NCI-H2227 (cell line): ENCODE results near the gene ASIC2.
"Not testable (repeated sequence)": the region's sequence is repeated elsewhere in the genome, so short reads cannot be mapped to it uniquely, and the experiment has no call there.

ENCODE experiments used
- DNase-seq: peaks from one replicate; lab custom pipeline; 2025; ENCODE audit not compliant: unreplicated experiment; lab: John Stamatoyannopoulos, UW

The ASIC2 gene

GRCh38 chr17:32992321-32993033 is 300.6 kb downstream of the ASIC2 start:
- DNase-seq, result no peak

DNA sequence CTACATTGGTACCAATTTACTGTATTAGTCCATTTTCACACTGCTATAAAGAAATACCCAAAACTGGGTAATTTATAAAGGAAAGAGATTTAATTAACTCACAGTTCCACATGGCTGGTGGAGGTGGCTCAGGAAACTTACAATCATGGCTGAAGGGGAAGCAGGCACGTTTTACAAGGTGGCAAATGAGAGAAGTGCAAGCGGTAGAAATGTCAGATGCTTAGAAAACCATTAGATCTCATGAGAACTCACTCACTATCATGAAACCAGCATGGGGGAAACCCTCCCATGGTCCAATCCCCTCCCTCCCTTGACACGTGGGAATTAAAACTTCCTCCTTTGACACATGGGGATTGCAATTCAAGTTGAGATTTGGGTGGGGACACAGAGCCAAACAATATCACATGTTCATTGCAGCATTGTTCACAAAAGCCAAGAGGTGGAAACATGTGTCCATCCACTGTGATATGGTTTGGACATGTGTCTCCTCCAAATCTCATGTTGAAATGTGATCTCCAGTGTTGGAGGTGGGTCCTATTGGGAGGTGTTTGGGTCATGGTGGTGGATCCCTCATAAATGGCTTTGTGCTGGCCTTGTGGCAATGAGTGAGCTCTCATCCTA is 304.5 kb downstream of the ASIC2 start:
- DNase-seq, result no peak

DNA sequence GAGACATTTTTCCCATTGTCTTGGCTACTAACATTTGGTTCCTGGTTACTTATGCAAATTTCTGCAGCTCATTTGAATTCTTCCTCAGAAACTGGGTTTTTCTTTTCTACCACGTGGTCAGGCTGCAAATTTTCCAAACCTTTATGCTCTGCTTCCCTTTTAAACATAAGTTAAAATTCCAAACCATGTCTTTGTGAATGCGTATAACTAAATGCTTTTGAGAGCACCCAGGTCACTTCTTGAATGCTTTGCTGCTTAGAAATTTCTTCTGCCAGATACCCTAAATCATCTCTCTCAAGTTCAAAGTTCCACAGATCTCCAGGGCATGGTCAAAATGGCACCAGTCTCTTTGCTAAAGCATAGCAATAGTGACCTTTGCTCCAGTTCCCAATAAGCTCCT is 305.2 kb downstream of the ASIC2 start:
- DNase-seq, result not testable (repeated sequence)

DNA sequence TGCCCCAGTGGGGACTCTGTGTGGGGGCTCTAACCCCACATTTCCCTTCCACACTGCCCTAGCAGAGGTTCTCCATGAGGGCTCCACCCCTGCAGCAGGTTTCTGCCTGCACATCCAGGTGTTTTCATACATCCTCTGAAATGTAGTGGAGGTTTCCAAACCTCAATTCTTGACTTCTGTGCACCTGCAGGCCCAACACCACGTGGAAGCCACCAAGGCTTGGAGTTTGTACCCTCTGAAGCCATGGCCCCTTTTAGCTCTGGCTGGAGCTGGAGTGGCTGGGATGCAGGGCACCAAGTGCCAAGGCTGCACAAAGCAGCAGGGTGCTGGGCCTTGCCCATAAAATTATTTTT is 305.7 kb downstream of the ASIC2 start:
- not testable (repeated sequence) for DNase-seq

DNA sequence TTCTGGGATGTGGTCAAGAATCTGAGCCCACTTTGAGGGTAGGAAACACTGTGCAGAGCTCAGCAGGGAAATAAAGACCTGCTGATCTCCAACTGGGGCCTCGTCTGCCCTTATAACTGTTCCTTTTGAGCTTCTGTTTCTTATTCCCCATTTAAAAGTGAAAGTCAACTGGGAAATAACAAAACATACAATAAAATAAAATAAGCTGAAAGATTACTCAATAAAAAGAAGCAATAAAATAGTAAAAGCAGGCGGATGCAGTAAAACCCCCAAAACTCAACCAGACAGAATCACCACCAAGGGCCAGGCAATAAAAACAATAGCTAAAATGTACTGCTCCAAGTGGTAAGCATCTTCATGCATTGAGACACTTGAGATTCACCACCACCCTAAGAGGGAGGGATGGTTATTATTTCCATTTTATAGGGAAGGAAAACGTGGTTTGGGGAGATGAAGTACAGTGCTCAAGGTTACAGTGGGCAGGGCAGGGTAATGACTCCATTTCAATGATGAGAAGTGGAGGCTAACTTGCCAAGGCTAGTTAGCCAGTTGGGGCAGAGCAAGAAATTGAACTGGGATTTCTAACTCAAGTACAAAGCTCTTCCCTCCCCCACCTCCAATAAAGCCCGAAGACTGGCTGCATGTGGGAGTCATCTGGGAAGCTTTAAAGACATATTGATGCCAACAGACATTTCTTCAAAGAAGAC is 307.9 kb downstream of the ASIC2 start:
- DNase-seq, result no peak

- DNase-seq, result not testable (repeated sequence)
Measured at GRCh38 chr17:32981611-32982010, 311.5 kb downstream of the ASIC2 start.

- no peak for DNase-seq
Measured at GRCh38 chr17:32980230-32980629, 312.9 kb downstream of the ASIC2 start.

DNA sequence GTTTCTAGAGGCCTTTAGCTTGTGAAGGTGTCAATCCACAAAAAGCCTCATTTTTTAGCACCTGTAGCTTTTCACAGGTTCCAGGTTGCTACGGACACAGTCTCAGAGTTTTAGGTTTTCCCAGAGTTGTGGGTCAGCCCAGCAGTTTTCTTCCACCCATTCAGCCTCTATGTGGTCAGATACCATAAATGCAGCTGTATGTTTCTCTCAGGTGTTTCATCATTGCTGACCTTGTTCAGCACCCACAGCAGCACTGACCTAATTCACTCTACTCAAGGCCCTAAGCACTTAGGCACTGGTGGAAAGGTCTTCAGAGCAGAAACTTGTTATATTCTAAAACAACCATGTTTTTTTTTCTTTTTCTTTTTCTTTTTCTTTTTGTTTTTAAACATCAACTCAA is 316.5 kb downstream of the ASIC2 start:
- no peak for DNase-seq

GRCh38 chr17:32976131-32976530 is 317.0 kb downstream of the ASIC2 start:
- peak; percentile 0 for DNase-seq

DNA sequence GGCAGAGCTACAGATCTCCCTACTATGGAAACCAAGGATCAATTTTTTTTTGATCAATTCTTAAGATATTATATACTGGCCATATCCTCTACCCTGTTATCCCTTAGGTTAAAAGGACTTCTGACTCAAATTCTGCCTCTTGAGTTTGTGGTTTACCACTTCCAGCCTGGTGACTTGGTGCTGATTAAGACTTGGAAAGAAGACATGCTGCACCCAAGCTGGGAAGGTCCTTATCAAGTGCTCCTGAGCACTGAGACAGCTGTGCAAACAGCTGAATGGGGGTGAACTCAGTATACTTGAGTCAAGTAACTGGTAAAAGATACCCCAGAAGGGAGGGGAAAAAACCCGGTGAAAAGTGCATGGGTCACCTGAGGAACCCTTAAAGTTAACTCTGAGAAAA is 321.9 kb downstream of the ASIC2 start:
- DNase-seq, result no peak

GRCh38 chr17:32970281-32970680 is 322.8 kb downstream of the ASIC2 start:
- no peak for DNase-seq

- DNase-seq, result not testable (repeated sequence)
Measured at GRCh38 chr17:32969231-32969630, 323.9 kb downstream of the ASIC2 start.

DNA sequence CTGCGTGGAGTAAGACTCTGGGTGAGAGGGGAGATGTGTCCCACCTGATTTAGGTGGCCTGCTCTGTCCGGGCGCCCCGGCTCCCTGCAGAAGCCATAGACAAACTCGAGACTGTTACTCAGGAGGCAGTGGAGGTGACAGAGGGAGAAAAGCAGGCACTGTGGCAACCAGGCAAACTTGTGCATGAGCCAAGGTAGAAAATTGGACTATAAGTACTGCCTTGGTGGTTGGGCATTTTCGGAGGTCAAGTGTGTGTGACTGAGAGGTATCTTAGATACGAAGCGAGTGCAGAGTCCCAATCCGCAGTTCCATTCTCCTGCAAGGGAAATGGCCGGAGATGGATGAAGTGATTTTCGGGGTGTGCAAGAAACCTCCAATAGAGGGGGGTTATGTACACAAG is 328.6 kb downstream of the ASIC2 start:
- no peak for DNase-seq
